Inferior parietal cortex (tissue), 1 donor: Measurements from ENCODE around the gene MOK.

Experiments
- DNase-seq: peaks from one replicate; pipeline ENCODE4 v3.0.0-alpha.2; 2016; ENCODE audit errors: extremely low spot score

The MOK gene

DNA sequence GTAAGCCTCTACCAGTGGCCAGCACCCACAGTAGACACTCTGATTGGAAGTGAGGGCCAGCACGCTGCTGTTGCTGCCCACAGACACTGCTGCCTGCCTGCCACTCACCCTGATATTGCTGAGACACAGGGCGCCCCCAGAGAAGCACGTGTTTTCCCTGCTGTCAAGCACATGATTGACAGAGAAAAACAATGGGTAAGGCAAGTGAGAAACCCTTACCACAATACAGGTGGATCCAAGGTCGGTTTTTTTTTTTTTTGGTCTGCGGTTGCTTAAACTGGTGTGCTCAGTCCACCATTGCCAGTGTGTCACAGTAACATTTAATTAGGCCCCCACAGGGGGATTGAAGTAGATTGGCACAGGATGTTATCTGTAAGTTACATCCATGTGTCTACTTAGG, 99.4 kb downstream of the MOK start:
- no peak for DNase-seq

DNA sequence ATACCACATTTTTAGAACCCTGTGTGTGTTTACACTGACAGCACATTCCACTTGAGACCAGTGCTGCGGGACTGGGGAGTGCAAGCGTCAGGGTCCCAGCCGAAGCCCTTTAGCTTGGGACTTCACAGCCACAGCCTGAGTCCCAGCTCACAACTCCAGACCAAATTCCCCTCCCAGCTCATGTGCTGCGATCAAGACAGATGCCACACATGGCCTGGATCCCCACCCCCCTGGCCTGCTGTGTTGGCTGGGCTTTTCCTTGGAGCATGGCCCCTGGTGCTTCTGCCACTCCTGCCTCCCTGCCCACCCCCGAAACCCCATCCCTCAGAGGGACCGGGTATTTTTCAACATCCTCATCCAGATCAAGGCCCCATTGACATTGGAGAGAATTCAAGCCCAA, 101.6 kb downstream of the MOK start:
- DNase-seq, result no peak

DNA sequence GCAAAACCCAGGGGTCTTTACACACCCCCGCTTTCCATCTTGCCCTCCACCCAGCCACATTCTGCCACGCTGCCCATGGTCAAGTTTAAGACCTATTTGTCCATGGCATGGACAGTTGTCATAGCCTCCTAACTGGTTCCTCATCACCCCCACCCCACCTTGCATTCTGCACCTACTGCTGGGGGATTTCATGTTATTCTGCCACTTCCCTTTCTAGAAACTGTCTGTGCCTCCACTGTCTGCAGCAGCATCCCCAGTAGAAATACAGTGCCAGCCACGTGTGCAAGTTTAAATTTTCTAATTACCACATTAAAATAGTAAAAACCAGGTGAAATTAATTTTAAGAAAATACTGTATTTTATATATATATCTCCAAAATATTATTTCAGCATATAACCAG, 102.0 kb downstream of the MOK start:
- no peak for DNase-seq

DNA sequence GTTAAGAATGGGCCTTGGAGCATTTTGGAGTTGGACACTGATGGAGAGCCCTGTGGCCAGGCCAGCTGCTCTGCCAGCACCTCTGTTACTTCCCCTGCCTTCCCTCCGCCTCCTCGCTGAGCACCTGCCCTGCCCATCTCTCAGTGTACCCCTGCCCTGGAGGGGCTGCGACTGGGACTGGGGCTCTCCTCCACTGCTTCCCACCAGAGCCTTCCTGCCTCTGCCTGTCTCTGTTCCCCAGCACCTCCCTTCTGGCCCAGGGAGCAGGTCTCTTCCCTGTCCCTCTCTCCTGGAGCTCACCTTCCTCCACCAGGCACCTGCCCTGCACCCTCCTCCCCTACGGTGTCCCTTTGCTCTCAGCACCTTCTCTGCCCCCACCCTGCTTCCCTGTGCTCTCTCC, 103.2 kb downstream of the MOK start:
- DNase-seq, result no peak

DNA sequence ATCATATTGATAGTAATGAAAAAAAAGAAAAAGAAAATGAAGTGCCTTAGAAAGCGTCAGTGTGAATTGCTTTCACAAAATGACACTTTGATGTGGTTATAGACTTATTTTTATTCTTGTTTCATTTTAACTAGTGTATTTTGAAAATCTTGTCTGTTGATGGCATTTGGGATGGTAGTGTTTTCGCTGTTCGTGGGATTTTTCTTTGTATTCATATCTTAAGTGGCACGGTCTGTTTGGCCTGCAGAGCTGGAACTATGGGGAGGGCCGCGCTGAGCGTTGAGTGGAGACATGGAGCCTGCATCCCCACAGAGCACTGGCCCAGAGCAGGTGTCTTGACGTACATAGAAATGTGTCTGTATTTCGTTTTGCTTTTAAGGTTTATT, 103.6 kb downstream of the MOK start:
- DNase-seq, result no peak

DNA sequence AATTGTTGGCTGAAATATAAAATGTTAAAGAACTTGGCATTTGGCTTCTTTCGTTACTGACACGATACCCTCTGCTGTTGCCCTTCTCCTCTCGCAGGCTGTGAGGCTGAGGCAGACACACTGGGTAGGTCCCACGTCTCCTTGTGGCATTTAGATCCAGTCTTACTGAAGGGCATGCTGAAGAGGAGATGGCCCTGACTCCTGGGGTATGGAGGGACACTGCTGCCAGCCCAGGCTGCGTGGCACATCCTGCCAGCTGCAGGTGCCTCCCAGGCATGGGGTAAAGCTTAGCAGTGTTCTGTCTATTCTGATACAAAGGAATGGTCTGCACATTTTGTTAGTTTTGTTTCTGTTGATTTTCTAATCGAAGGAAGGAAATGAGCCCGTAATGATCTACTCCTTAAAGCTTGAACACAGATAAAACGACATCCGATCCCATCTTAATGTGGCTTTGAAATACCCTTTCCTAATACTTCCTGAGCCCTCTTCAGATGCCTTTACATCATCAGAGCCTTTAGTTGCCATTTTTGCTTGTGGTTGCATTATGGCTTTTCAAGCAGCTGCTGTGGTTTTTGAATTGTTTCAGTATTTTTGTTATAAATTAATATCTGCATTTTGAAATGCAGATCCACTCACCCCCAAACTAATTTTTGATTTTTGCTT, 104.1 kb downstream of the MOK start:
- no peak for DNase-seq

DNA sequence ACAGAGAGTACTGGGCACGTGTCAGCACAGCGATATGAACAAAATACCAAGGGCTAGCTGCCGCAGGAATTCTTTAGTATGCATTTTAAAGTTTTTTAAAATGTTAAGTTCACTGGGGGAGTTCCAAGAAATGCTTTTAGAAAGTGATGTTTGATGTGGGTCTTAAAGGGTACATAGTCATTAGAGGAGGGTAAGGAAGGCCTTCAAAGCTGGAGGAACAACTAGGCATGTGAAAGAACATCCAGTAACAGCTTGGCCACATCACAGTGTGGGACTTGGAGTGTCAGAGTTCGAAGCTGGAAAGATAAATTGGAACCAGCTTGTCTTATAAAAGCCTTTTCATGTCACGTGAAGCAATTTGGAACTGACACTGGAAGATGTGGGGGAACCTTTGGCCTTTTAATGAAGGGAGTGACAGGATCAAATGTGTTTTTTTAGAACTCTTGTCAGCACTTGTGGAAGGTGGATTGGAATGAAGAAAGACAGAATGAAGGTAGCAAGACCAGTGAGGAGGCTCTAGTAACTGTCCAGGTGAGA, 107.6 kb downstream of the MOK start:
- no peak for DNase-seq

DNA sequence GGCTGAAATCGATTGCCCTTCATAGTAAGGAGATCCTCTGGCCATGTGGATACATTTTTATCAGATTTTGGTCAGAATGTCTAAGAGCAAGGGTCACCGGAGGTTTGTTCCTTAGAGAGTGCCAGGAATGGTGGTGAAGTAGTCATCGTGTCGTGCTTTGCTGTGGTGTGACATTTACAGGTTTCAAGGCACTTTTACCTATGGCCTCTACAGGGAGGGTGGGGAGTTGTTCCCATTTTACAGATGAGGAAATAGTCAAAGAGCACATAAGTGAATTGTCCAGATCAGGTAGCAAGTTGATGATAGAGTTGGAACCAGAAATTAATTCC, 108.1 kb downstream of the MOK start:
- no peak for DNase-seq

DNA sequence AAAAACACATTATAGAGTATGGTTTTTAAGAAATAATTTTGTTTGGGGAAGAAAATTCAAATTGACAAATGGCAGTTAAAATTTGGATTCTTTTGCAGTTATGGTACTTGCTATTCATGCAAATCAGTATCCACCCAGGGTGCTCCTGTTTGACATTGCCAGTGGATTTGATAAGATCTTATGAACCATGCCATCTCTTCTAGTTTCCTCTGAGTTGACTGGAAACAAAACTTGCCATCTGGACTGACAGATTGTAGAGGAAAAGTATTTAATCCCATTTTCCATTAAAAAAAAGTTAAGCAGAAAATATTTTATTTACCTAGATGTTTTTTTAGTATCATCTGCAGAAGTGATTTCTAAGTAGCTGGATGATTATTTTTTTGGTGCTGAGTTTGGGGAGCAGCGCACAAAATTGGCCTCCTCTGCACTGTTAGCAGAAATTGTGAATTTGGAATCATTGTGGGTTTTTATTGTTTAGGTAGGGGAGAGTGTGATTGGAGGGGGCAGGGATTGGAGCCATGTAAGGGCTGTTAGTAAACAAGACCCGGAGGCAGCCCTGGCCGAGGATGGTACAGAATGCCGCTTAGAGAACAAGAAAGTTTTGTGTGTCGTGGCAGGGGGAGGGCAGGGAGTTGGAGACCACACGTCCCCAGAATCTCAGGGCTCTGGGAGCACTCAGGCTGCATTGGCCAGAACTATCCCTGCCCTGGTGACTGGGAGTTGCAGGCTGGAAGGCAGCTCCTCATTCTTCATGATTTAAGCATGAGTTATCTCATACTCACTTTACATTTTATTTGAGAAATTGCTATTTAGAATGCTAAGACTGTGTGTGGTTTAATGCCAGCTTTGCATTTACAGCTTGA, 108.7 kb downstream of the MOK start:
- DNase-seq, result peak; percentile 80

DNA sequence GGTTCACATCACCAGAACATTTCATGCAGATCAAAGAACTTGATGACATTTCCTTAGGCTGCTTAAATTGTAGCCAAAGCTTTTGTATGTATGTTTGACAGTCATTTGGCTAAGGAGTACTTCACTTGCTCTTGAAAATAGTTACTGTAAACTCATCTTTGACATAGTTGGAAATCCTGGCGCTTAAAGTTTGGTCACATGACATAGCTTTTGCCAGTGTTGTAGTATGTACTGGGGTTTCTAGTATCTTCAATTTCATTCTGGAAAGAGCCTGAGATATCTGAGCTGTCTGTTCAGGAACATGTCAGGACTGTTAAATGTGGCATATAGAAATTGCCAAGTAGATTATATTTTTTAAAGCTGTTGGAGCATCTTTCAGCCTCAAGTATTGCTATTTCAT, 109.5 kb downstream of the MOK start:
- no peak for DNase-seq

DNA sequence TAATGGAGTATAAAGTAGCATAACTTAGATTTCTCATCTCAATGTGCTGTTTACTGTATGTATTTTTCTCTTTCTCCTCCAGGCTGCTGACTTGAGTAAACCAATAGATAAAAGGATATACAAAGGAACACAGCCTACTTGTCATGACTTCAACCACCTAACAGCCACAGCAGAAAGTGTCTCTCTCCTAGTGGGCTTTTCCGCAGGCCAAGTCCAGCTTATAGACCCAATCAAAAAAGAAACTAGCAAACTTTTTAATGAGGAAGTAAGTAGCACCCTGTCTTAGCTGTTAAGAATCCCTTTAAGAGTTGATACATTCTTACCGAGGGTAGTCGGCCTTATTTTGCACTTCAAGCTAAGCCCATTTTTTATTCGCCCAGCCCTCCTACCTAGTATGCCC, 110.1 kb downstream of the MOK start:
- no peak for DNase-seq

DNA sequence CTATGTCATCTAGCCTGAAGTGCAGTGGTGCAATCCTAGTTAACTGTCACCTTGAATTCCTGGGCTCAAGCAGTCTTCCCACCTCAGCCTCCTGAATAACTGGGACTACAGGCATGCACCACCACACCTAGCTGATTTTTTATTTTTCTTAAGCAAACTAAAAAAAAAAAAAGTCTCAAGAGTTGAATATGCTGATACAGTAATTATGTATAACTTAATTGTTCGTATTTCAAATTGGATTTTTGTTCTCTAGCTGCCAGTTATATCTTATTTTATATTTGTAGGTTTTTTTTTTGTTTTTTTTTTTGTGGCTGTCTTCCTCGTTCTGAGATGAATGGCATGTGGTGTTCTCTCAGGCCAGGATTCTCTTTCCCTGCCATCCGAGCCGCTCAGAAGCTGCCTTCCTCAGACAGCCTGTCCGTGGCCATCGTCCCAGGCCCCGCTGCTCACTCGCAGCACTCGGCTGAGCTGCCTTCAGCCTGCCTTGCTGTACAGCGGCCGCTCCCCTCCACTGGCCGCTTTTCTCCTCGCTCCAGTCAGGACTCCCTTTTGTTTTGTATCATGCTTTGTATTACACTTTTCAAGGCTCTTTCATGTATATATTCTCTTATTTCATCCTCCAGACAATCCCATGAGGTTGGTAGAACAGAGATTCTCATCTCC, 112.0 kb downstream of the MOK start:
- no peak for DNase-seq

DNA sequence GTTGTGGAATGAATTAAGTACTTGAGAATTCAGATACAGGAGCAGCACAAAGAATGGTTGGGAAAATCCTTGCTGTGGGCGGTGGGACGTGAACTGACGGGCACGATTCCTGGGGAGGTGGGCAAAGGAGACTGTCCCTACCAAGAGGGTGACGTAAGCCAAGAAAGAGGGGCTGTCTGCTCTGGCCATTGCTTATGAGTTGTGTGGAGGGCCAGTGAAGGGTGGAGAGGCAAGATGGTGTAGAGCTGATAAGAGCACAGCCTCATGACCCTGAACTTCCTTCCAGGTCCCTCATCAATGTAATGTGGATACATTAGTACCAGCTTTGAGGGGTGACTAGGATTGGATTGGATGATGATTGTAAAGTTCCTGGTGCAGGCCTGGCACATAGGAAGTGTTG, 115.1 kb downstream of the MOK start:
- DNase-seq, result no peak

DNA sequence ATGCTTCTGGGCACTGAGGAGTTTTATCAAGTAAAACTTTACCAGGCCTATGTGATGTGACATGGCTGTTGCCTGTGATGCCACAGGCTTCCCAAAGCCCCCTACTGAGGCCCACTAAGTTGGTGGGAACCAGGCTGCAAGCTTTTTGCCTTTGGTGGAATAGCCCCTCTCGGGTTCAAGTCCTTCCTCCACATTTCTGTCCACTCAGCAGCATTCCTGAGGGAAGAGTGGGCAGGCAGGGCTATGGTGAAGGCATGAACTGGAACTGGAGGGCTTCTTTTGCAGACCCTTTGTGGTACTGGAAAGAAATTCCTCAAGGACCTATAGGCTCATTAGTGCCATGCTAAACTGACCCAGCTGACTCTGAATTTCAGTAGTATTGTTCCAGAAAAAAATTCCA, 116.8 kb downstream of the MOK start:
- no peak for DNase-seq

DNA sequence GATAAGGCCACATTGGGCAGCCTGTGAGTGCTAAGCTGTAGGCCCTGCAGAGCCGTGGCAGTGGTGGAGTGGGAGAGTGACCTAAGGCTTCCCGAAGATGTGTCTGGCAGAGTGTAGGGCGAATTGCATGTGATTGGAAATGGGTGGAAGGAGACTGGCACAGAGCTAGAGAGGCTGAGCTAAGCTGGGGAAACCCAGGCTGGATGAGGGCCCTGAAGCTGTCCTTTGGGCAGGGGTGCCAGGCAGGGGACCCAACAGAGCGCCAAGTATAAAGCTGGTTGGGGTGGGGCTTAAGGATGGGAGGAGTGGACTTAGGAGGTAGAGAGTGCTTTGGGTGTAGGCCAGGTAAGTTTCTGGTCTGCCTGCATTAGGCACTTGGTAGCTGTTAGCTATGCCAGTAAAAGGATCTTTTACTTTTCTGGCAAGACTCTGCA, 117.4 kb downstream of the MOK start:
- no peak for DNase-seq

DNA sequence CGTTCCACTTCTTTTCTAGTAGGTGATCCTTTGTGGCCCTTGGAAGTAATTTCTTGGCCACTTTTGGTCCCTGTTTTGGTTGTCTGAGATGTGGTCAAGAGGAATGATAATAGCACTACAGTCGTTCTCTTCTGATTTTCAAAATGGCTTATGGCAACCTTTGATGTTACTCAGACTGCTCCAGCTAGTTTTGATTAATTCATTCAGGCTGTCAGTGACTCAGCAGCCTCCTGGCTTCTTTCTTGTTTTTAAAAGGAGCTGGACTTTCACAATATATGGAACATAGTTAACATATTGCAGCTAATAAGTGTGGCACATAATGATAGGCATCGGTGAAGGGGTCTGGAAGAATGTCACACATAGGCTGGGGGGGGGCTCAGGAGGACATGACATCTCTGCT, 117.9 kb downstream of the MOK start:
- DNase-seq, result peak; percentile 20

DNA sequence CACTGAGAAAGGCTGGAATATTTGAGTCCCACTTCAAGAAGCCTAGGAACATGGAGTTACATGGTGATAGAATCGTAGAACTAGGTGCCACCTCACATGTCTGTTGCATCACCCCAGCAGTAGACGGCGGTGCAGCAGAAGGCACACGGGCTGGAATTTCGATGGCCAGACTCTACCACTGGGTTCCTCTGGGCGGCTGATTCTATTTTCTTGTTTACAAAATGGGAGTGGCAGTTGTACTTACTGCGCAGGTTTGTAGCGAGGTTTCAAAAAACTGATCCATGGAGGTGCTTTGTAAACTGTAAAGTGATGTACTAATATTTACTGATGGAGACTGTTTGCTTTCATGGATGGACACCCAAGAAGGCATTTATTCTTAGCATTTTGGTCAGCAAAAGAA, 119.6 kb downstream of the MOK start:
- no peak for DNase-seq

DNA sequence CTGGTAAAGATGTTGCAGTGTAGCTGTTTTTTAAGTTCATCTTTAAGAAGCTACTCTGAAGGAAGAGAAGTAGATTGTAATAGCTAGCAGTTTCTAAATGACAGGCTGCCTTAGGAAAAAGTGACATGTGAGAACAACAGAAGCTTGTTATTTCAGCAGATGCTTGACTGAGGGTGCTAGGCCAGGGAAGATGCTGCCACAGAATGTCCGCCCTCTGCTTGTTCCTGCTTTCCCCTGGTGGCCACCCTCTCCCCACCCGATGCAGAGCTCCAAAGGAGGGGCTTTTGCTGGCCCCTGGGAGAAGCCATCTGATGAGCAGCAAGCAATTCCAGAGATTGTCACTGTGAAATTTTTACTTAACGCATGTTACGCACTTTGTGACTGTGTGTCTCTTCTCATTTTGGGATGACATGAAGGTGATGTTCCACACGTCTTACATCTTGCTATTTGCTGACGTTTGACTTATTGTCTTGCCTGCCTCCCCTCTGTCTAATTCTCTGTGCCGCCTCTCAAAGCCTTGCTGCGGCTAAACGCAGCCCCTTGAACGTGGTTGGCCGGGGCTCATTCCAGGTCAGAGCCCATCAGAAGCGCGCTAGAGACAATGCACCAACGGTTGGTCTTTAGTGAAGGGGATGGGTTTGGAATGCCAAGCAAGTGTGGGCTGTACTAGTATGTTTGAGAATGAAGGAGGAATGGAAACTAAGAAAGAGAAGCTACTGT, 120.5 kb downstream of the MOK start:
- no peak for DNase-seq

DNA sequence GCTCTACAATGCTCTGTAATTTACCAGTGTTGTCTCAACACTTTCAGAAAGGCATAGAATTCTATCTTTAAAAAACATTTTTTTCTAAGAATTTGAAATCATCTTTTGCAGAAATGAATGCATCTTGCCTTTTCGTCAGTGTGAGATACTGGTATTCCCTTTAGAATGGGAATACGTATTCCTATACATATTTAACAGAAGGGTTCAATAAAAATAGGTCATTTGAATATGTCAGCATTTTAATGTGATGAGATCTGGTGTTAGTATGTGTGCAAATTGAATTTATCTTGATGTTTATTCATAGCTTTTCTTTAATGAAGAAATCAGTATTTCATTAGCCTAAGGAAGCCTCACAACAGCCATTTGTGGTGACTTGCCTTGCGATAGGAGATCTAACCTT, 121.1 kb downstream of the MOK start:
- no peak for DNase-seq

DNA sequence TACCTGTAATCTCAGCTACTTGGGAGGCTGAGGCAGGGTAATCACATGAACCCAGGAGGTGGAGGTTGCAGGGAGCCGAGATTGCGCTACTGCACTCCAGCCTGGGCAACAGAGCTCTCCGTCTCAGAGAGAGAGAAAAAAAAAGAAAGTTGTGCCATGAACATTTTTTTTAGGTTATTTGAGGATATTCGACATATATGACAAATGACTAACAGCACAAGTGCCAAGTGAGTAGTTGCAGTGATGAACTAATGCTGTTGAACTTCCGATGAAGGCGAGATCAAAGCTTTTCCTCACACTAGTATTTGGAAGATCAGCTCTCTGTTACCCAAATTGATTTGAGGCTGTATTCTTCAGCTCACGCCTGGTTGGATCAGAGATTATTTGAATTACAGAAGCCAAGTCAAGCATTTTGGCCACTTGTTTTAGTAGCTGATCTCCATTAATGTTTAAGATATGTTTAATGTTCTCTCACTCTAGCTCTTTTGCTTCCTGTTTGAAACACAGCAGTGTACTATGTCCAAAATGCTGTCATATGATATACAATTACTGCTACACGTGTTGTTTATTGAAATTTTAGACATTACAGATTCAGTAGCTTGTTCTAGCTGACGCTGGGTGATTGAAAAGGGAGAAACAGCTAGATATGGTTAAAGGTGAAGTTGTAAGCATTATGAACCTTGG, 121.9 kb downstream of the MOK start:
- no peak for DNase-seq

DNA sequence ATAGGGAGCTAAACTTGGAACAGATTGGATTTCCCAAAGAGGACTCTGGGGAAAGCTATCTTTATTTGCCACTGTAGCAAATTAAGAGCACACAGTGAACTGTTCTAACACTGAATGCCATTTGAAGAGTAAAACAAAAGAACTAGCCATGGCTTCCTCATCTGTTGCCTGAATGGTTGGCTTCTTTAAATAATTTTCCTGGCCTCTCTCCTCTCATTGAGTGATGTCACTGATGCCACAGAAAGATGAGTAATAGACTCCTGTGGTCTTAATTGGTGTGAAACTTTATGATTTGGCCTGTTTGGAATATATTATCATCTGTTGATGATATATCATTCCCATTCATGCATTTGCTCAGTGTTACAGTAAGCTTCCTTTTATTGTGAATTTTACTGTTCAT, 122.8 kb downstream of the MOK start:
- no peak for DNase-seq

DNA sequence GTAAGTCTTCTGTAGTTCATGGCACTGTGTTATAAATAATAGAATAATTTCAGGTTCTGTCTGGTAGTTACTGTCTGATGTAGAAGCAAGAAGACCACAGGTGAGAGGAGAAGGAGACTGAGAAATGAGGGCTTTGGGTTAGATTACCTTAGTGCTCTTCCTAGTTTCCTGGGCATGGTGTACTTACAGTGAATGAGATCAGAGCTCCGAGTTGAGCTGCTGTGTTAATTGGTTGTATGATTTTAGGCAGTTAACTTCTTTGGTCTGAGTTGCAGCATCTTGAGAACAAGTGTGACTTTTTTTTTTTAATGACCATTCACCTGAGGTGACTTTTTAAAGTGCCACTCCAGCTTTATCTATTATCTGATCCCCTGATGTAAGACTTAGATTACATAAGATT, 123.8 kb downstream of the MOK start:
- DNase-seq, result no peak
